ENCODE results near the gene CACNA1B. TPM values are rescaled to one million over a fixed set of nuclear protein-coding genes. Genes with fewer than 3 reads are reported as not detected.

CACNA1B gene
- total RNA-seq, 1 donor from 2014 or later, result not detected

- DNase-seq (ENCODE audit: low read depth) (no peak), FAIRE-seq (no peak)
- Histone ChIP-seq H3K27me3 (ENCODE audit: control insufficient read depth, insufficient read depth, low read length) (no peaks in the 10 kb centered on the region), H3K4me3 (ENCODE audit: low read depth, low read length) (no peak overlapping the region), H3K36me3 (ENCODE audit: control insufficient read depth, insufficient read depth, low read length) (no peaks in the 10 kb centered on the region)
- no peak for TF ChIP-seq CTCF (IDR thresholded peaks at IDR 0.05; ENCODE audit: insufficient read depth, low read length, severe bottlenecking)
These were observed 14.2 kb downstream of the CACNA1B start for GRCh38 chr9:137891588-137892423.

GRCh38 chr9:137892424-137893191 is 15.0 kb downstream of the CACNA1B start:
- DNase-seq (ENCODE audit: low read depth) (no peak), FAIRE-seq (no peak)
- no peak for TF ChIP-seq CTCF (IDR thresholded peaks at IDR 0.05; ENCODE audit: insufficient read depth, low read length, severe bottlenecking)

GRCh38 chr9:137893670-137894069 is 16.1 kb downstream of the CACNA1B start:
- DNase-seq (ENCODE audit: low read depth) (no peak), FAIRE-seq (peak; percentile 62)
- TF ChIP-seq CTCF (IDR thresholded peaks at IDR 0.05; ENCODE audit: insufficient read depth, low read length, severe bottlenecking), result no peak
- no peaks in the 10 kb centered on the region for H3K27me3 ChIP-seq (ENCODE audit: control insufficient read depth, insufficient read depth, low read length)
- H3K36me3 ChIP-seq (ENCODE audit: control insufficient read depth, insufficient read depth, low read length), result no peaks in the 10 kb centered on the region
- no peak overlapping the region for H3K4me3 ChIP-seq (ENCODE audit: low read depth, low read length)

More at GRCh38 chr9:137892424-137893191, 15.0 kb downstream of the CACNA1B start:
- H3K4me3 ChIP-seq (ENCODE audit: low read depth, low read length), result no peak overlapping the region
- H3K36me3 ChIP-seq (ENCODE audit: control insufficient read depth, insufficient read depth, low read length), result no peaks in the 10 kb centered on the region
- no peaks in the 10 kb centered on the region for H3K27me3 ChIP-seq (ENCODE audit: control insufficient read depth, insufficient read depth, low read length)

GRCh38 chr9:137899551-137900360 is 22.2 kb downstream of the CACNA1B start:
- H3K27me3 ChIP-seq (ENCODE audit: control insufficient read depth, insufficient read depth, low read length), result no peaks in the 10 kb centered on the region
- no peak for FAIRE-seq
- no peak for TF ChIP-seq CTCF (IDR thresholded peaks at IDR 0.05; ENCODE audit: insufficient read depth, low read length, severe bottlenecking)
- no peaks in the 10 kb centered on the region for H3K36me3 ChIP-seq (ENCODE audit: control insufficient read depth, insufficient read depth, low read length)
- DNase-seq (ENCODE audit: low read depth), result no peak
- H3K4me3 ChIP-seq (ENCODE audit: low read depth, low read length), result no peak overlapping the region

- no peak overlapping the region for H3K4me3 ChIP-seq (ENCODE audit: low read depth, low read length)
- no peaks in the 10 kb centered on the region for H3K27me3 ChIP-seq (ENCODE audit: control insufficient read depth, insufficient read depth, low read length)
- no peak for DNase-seq (ENCODE audit: low read depth)
- H3K36me3 ChIP-seq (ENCODE audit: control insufficient read depth, insufficient read depth, low read length), result no peaks in the 10 kb centered on the region
- FAIRE-seq, result peak; percentile 98
- no peak for TF ChIP-seq CTCF (IDR thresholded peaks at IDR 0.05; ENCODE audit: insufficient read depth, low read length, severe bottlenecking)
These were observed 23.2 kb downstream of the CACNA1B start for GRCh38 chr9:137900584-137901310.

All from bronchial epithelial cell (primary cell).